Measurements from ENCODE around the gene CCT4. TPM values are rescaled to one million over a fixed set of nuclear protein-coding genes. Genes with fewer than 3 reads are reported as not detected.

CCT4 gene
- total and polyA plus RNA-seq, 2 donors (not counting 1 experiment from before 2014, with no cell fraction given), result 136 to 187 TPM

DNA sequence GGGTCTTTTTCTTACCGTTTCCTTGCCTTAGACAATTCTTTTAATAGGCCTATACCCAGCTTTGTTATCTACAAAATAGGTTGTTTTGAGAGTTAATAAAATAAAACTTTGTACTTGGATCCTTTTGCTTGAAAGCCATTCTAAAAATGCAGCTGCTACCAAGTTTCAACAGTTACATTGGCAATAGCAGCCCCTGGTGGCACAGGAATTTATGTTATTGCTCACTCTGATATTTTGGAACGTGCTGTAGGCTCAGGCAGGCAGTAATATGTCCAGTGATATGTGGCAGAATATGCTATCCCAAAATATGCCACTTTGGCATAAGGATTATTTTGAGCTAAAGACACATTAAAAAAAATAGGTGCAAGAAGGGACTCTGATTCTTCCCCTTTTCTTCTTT is 10.4 kb upstream of the CCT4 start:
- no peaks in the 10 kb centered on the region for H3K36me3 ChIP-seq (ENCODE audit: control insufficient read depth, insufficient read depth, low read length)
- H3K27ac ChIP-seq (ENCODE audit: insufficient read depth, low read length), result no peak overlapping the region
- no peak for TF ChIP-seq EZH2 (IDR thresholded peaks at IDR 0.05; ENCODE audit: low read length, missing control alignments)
- TF ChIP-seq, protein P1, sequence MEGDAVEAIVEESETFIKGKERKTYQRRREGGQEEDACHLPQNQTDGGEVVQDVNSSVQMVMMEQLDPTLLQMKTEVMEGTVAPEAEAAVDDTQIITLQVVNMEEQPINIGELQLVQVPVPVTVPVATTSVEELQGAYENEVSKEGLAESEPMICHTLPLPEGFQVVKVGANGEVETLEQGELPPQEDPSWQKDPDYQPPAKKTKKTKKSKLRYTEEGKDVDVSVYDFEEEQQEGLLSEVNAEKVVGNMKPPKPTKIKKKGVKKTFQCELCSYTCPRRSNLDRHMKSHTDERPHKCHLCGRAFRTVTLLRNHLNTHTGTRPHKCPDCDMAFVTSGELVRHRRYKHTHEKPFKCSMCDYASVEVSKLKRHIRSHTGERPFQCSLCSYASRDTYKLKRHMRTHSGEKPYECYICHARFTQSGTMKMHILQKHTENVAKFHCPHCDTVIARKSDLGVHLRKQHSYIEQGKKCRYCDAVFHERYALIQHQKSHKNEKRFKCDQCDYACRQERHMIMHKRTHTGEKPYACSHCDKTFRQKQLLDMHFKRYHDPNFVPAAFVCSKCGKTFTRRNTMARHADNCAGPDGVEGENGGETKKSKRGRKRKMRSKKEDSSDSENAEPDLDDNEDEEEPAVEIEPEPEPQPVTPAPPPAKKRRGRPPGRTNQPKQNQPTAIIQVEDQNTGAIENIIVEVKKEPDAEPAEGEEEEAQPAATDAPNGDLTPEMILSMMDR (conservative IDR thresholded peaks at IDR 0.05 in 1 of 2, IDR thresholded peaks at IDR 0.05 in 1 of 2; ENCODE audit: low read depth in 1 of 2, low read length in 2 of 2), result peak; percentile 37 to 52
- H3K4me2 ChIP-seq (ENCODE audit: extremely low read depth, insufficient read depth, low read length), result no peak overlapping the region
- peak in 1 of 2 donors; percentile 31 for DNase-seq (ENCODE audit: low read depth in 2 of 2)
- H3K27me3 ChIP-seq (ENCODE audit: control insufficient read depth, insufficient read depth, low read length), result no peaks in the 10 kb centered on the region
- H3K4me1 ChIP-seq (ENCODE audit: control insufficient read depth, extremely low read depth, insufficient read depth, low read length), result no peaks in the 10 kb centered on the region
- H3K9me3 ChIP-seq (ENCODE audit: control insufficient read depth, insufficient read depth, low read depth, low read length), result no peaks in the 10 kb centered on the region
- no peak overlapping the region for H2AFZ ChIP-seq (ENCODE audit: low read length)
- H3K9ac ChIP-seq (ENCODE audit: insufficient read depth, low read length), result no peak overlapping the region
- no peaks in the 10 kb centered on the region for H4K20me1 ChIP-seq (ENCODE audit: control insufficient read depth, extremely low read depth, insufficient read depth, low read length)
- H3K79me2 ChIP-seq (ENCODE audit: control insufficient read depth, insufficient read depth, low read length), result no peaks in the 10 kb centered on the region
- no peak overlapping the region for H3K4me3 ChIP-seq (replicated peaks in 1 of 4; ENCODE audit: control extremely low read depth in 1 of 4, insufficient read depth in 1 of 4, low read depth in 3 of 4, low read length in 4 of 4)

DNA sequence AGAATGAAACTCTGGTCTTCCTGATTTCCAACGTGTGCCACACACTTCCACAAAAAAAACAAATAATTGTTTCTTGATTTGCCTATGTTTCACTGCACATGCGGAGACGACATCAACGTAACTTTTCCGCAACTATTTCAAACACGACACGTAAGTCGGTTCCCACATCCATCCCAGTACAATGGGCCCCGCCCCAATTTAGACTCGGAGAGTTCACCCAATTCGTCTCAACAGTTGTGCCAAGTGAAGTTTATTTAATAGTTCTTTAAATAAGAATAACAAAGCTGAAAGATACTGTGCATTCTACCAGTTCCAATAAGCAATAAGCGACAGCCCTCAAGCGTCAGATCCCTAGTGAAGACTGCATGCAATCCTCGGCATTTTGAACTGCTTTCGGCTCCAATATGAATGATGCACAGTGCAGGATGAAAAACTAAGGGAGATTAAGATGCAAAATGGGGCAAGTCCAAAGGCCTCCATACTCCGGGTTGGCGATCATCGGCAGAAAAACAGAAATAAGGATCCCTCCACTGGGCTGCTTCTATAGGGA is 664 bp downstream of the CCT4 start:
- H3K4me3 ChIP-seq (replicated peaks in 1 of 4; ENCODE audit: control extremely low read depth in 1 of 4, insufficient read depth in 1 of 4, low read depth in 3 of 4, low read length in 4 of 4), result peak overlapping the region; percentile 93 to 100 (median 98)
- peak overlapping the region; percentile 99 for H3K9ac ChIP-seq (ENCODE audit: insufficient read depth, low read length)
- peaks cover 3% of the 10 kb centered on the region for H3K36me3 ChIP-seq (ENCODE audit: control insufficient read depth, insufficient read depth, low read length)
- peaks cover 3% of the 10 kb centered on the region for H3K4me1 ChIP-seq (ENCODE audit: control insufficient read depth, extremely low read depth, insufficient read depth, low read length)
- peak overlapping the region; percentile 93 for H3K4me2 ChIP-seq (ENCODE audit: extremely low read depth, insufficient read depth, low read length)
- no peaks in the 10 kb centered on the region for H3K9me3 ChIP-seq (ENCODE audit: control insufficient read depth, insufficient read depth, low read depth, low read length)
- TF ChIP-seq EZH2 (IDR thresholded peaks at IDR 0.05; ENCODE audit: low read length, missing control alignments), result no peak
- TF ChIP-seq, protein P1 (conservative IDR thresholded peaks at IDR 0.05 in 1 of 2, IDR thresholded peaks at IDR 0.05 in 1 of 2; ENCODE audit: low read depth in 1 of 2, low read length in 2 of 2), result no peak
- peak overlapping the region; percentile 91 for H2AFZ ChIP-seq (ENCODE audit: low read length)
- no peaks in the 10 kb centered on the region for H4K20me1 ChIP-seq (ENCODE audit: control insufficient read depth, extremely low read depth, insufficient read depth, low read length)
- H3K79me2 ChIP-seq (ENCODE audit: control insufficient read depth, insufficient read depth, low read length), result peaks cover 44% of the 10 kb centered on the region
- H3K27ac ChIP-seq (ENCODE audit: insufficient read depth, low read length), result peak overlapping the region; percentile 98
- DNase-seq (ENCODE audit: low read depth in 2 of 2), result peak; percentile 50 to 58
- no peaks in the 10 kb centered on the region for H3K27me3 ChIP-seq (ENCODE audit: control insufficient read depth, insufficient read depth, low read length)

DNA sequence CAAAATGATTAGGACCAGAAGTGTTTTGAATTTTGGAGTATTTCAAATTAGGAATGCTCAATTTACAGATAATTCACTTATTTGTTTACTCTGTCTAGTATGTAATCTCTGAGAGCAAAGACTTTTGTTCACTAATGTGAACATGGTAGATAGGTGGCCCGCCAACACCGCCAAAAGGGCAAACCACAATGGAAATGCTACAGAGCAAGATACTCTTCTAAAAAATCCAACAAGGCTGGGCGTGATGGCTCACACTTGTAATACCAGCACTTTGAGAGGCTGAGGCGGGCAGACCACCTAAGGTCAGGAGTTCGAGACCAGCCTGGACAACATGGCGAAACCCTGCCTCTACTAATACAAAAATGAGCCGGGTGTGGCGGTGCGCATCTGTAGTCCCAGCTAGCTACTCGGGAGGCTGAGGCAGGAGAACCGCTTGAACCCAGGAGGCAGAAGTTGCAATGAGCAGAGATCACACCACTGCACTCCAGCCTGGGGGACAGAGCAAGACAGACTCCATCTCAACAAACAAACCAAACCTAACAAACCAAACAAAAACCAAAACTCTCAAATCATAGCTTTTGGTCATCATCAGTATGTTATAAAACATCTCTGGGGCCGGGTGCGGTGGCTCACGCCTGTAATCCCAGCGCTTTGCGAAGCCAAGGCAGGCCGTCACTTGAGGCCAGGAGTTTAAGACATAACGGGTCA is 2.4 kb downstream of the CCT4 start:
- H3K27me3 ChIP-seq (ENCODE audit: control insufficient read depth, insufficient read depth, low read length), result no peaks in the 10 kb centered on the region
- H4K20me1 ChIP-seq (ENCODE audit: control insufficient read depth, extremely low read depth, insufficient read depth, low read length), result no peaks in the 10 kb centered on the region
- no peaks in the 10 kb centered on the region for H3K9me3 ChIP-seq (ENCODE audit: control insufficient read depth, insufficient read depth, low read depth, low read length)
- H3K9ac ChIP-seq (ENCODE audit: insufficient read depth, low read length), result no peak overlapping the region
- H2AFZ ChIP-seq (ENCODE audit: low read length), result no peak overlapping the region
- peak overlapping the region in 2 of 4 experiments; percentile 27 to 98 for H3K4me3 ChIP-seq (replicated peaks in 1 of 4; ENCODE audit: control extremely low read depth in 1 of 4, insufficient read depth in 1 of 4, low read depth in 3 of 4, low read length in 4 of 4)
- H3K4me1 ChIP-seq (ENCODE audit: control insufficient read depth, extremely low read depth, insufficient read depth, low read length), result peaks cover 3% of the 10 kb centered on the region
- no peak for DNase-seq (ENCODE audit: low read depth in 2 of 2)
- H3K79me2 ChIP-seq (ENCODE audit: control insufficient read depth, insufficient read depth, low read length), result peaks cover 44% of the 10 kb centered on the region
- no peak overlapping the region for H3K27ac ChIP-seq (ENCODE audit: insufficient read depth, low read length)
- no peak overlapping the region for H3K4me2 ChIP-seq (ENCODE audit: extremely low read depth, insufficient read depth, low read length)
- H3K36me3 ChIP-seq (ENCODE audit: control insufficient read depth, insufficient read depth, low read length), result peaks cover 4% of the 10 kb centered on the region
- no peak for TF ChIP-seq EZH2 (IDR thresholded peaks at IDR 0.05; ENCODE audit: low read length, missing control alignments)
- TF ChIP-seq, protein P1 (conservative IDR thresholded peaks at IDR 0.05 in 1 of 2, IDR thresholded peaks at IDR 0.05 in 1 of 2; ENCODE audit: low read depth in 1 of 2, low read length in 2 of 2), result no peak

All from fibroblast of lung (primary cell).